Tibial artery (tissue), 4 donors: ENCODE results near the gene TMEM266.

Experiments
- DNase-seq, 2 donors: peaks; one replicate each; pipeline ENCODE4 v3.0.0-alpha.2; 2019
- H3K27ac ChIP-seq, 2 donors: fragments of 200-600 bp; sonication (generic) in 1 of 2; 1 replicate in 1 of 2; 2 replicates in 1 of 2; pipeline ENCODE4 v1.5.1; 2018 to 2019; ENCODE audit warnings: mild to moderate bottlenecking in 1 of 2
- H3K27me3 ChIP-seq, 2 donors: fragments of 200-600 bp; sonication (generic) in 1 of 2; one replicate each; pipeline versions ENCODE4 v1.5.1 to v1.6.0; 2016 to 2019
- H3K36me3 ChIP-seq, 3 donors: fragments of 200-600 bp; sonication (generic) in 2 of 3; one replicate each; pipeline ENCODE4 v1.5.1; 2016 to 2019; ENCODE audit warnings: mild to moderate bottlenecking in 2 of 3
- H3K4me1 ChIP-seq, 4 donors: fragments of 200-600 bp; sonication (generic) in 2 of 4; 1 replicate in 3 of 4; 2 replicates in 1 of 4; pipeline ENCODE4 v1.5.1; 2016 to 2019
- H3K4me3 ChIP-seq, 2 donors: fragments of 200-600 bp; sonication (generic) in 1 of 2; 1 replicate in 1 of 2; 2 replicates in 1 of 2; pipeline ENCODE4 v1.5.1; 2018 to 2019; ENCODE audit warnings: mild to moderate bottlenecking in 2 of 2
- H3K9me3 ChIP-seq, 3 donors: fragments of 200-600 bp; sonication (generic) in 1 of 3; one replicate each; pipeline ENCODE4 v1.5.1; 2016 to 2019
- CTCF ChIP-seq, 2 experiments: fragments of 200-600 bp in 1 of 2; fragments of 450-650 bp in 1 of 2; IDR thresholded peaks; one replicate each; pipeline ENCODE4 v1.5.1; 2017 to 2019; ENCODE audit warnings: antibody characterized with exemption in 2 of 2, mild to moderate bottlenecking in 1 of 2, moderate library complexity in 1 of 2
- intact Hi-C: fragments of 100-400 bp; cut with DNase I; formaldehyde crosslinking; loops from one replicate; pipeline ENCODE4 v1.15.0; 2023; ENCODE audit warnings: low total_unique reads

The TMEM266 gene

DNA sequence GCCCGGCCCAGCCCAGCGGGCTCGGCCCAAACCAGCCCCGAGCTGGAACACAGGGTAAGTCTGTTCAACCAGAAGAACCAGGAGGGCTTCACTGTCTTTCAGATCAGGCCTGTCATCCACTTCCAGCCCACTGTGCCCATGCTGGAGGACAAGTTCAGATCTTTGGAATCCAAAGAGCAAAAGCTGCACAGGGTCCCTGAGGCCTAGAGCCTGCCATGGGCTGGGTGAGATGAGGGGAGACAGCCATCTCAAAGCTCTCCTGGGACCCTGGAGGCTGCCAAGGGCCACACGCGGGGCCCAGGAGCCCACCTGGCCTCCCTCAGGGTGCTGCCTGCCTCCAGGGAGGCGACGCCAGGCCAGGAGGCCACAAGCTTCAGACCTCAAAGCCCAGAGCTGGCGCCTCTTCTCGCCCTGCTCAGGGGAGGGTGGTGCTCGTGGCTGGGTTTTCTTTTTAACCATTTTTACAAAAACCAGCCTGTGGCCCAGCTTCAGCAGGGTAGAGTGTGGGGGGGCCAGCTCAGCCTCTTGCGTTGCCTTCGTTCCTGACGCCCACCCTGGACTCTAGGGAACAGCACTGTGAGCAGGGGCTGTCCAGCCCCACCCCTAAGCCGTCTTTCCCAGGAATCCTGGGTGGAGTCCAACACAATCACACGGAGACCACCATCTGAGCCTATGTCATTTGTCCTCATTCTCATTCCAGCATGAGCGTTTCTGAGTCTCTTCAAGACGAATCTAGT lies 144.5 kb downstream of the TMEM266 start:
- H3K9me3 ChIP-seq: no peaks in the 10 kb centered on the region
- TF ChIP-seq CTCF (IDR thresholded peaks at IDR 0.05): no peak
- H3K4me3 ChIP-seq: no peak overlapping the region
- no peaks in the 10 kb centered on the region for H3K27me3 ChIP-seq
- H3K4me1 ChIP-seq: peaks cover 0 to 11% (median 5%) of the 10 kb centered on the region in 4 donors
- peak in 1 of 2 donors; percentile 48 for DNase-seq
- peaks cover 0 to 10% (median 9%) of the 10 kb centered on the region in 3 donors for H3K36me3 ChIP-seq
- H3K27ac ChIP-seq: no peak overlapping the region
- intact Hi-C loops: no loop called here

DNA sequence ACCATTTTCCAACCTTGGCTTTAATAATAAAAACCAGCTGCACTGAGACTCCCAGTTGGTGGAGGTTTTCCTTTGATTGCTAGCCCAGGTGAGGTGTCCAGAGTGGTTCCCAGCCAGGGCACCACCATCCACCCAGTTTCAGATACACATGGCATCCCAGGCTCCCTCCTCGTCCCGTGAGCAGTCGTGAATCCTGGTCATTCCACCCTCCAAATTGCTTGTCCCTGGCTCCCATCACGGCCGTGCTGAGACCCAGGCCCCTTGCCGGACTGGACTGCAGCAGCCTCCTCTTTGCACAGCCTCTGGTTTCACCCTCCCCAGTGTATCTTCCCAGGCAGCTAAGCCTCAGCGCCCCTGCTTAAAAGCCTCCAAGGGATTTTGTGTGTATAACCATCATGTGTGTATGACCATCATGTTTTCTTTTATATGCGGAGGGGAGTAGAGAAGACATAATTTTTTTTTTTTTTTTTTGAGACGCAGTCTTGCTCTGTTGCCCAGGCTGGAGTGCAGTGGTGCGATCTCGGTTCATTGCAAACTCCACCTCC lies 145.2 kb downstream of the TMEM266 start:
- intact Hi-C loops: no loop called here
- no peak for DNase-seq
- Histone ChIP-seq H3K27me3 (no peaks in the 10 kb centered on the region), H3K4me1 (peaks cover 0 to 4% (median under 1%) of the 10 kb centered on the region in 4 donors), H3K36me3 (peaks cover 0 to 17% (median 12%) of the 10 kb centered on the region in 3 donors), H3K27ac (no peak overlapping the region), H3K4me3 (no peak overlapping the region), H3K9me3 (no peaks in the 10 kb centered on the region)
- TF ChIP-seq CTCF (IDR thresholded peaks at IDR 0.05): no peak

DNA sequence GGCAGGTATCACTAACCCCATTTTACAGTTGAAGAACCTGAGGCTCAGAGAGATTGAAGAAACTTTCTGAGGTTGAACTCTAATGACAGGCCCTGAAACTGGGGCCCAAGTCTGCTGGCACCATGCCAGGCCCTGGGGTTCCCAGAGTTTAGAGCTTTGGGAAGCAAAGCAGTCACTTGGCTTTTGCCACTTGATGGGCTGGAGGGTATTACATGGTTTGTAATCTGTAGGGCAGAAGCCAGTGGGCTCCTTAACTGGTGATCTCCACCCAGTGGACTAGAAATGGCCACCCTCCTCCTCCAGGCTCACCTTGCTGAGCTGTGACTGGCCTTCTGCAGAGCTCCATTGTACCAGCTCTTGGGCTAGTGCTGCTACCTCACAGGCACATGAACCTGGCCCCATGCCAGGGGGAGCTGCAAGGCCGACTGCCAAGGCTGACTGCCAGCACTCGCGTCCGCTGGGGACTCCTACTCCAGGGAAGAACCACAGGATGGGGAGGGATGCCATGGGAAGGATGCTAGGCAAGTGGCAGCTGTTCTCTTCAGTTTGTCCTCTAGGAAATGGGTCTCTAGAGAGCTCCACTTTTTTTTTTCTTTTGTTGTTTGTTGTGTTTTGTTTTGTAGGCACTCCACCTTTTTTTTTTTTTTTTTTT lies 146.7 kb downstream of the TMEM266 start:
- DNase-seq: peak; percentile 66 to 90
- Histone ChIP-seq H3K9me3 (no peaks in the 10 kb centered on the region), H3K4me1 (peaks cover 0 to 4% (median 0%) of the 10 kb centered on the region in 4 donors), H3K27me3 (no peaks in the 10 kb centered on the region), H3K27ac (no peak overlapping the region), H3K4me3 (no peak overlapping the region), H3K36me3 (peaks cover 0 to 31% (median 22%) of the 10 kb centered on the region in 3 donors)
- TF ChIP-seq CTCF (IDR thresholded peaks at IDR 0.05): no peak
- intact Hi-C loops: no loop called here

- no peak for TF ChIP-seq CTCF (IDR thresholded peaks at IDR 0.05)
- Histone ChIP-seq H3K9me3 (no peaks in the 10 kb centered on the region), H3K4me1 (peaks cover 0 to 4% (median 0%) of the 10 kb centered on the region in 4 donors), H3K27me3 (no peaks in the 10 kb centered on the region), H3K4me3 (no peak overlapping the region), H3K36me3 (peaks cover 10 to 48% (median 40%) of the 10 kb centered on the region in 3 donors), H3K27ac (no peak overlapping the region)
- DNase-seq: no peak
- intact Hi-C loops: no loop called here
Measured at GRCh38 chr15:76208084-76208785, 148.4 kb downstream of the TMEM266 start.

DNA sequence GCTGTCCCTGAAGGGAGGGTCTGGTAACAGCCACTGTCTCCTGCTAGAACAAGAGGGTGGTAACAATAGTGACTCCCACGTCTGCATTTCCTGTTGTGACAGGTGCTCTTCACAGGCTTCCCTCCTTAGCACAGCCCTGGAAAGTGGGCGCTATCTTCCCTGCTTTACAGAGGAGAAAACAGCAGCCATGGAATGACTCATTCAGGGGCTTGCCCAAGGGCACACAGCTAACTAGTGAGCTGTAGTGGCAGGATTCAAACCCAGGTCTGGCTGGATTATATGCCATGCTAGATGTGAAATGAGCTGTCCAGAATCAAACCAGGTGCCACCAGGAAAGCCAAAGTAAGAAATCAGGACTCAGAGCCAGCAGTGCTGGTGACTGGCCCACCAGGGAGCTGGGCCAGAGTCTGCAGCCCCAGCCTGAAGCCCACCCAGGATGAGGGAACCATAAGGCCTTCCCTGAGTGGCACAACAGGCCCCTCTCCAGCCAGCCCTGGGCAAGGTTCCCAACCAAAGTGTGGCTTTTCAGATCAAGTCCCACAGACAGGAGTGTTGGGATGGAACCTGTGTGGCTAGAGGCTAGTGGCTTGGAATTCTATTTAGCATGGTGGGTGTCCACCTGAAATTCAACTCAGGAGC lies 149.1 kb downstream of the TMEM266 start:
- Histone ChIP-seq H3K4me3 (no peak overlapping the region), H3K36me3 (peaks cover 15 to 55% (median 47%) of the 10 kb centered on the region in 3 donors)
- DNase-seq: no peak

More for the DNA sequence above, 149.1 kb downstream of the TMEM266 start:
- Histone ChIP-seq H3K9me3 (no peaks in the 10 kb centered on the region), H3K27ac (no peak overlapping the region), H3K27me3 (no peaks in the 10 kb centered on the region), H3K4me1 (peaks cover 0 to 4% (median 0%) of the 10 kb centered on the region in 4 donors)
- intact Hi-C loops: no loop called here
- no peak for TF ChIP-seq CTCF (IDR thresholded peaks at IDR 0.05)
